Gastroesophageal sphincter (tissue), 3 donors: ENCODE measurements around the gene ALKBH5.

Experiments
- EP300 ChIP-seq: sonication (generic); formaldehyde crosslinking; IDR thresholded peaks from one replicate; pipeline ENCODE4 v1.6.1; 2017; ENCODE audit warnings: antibody characterized with exemption, mild to moderate bottlenecking
- POLR2A ChIP-seq, 2 donors: fragments of 450-650 bp; IDR thresholded peaks; one replicate each; pipeline ENCODE4 v1.6.1; 2017; ENCODE audit warnings: antibody characterized with exemption in 2 of 2, mild to moderate bottlenecking in 2 of 2, moderate library complexity in 1 of 2
- POLR2AphosphoS5 ChIP-seq: sonication (generic); formaldehyde crosslinking; IDR thresholded peaks from one replicate; pipeline ENCODE4 v1.6.1; 2017; ENCODE audit warnings: antibody characterized with exemption
- TF ChIP-seq, protein P1 (sequence below), 4 experiments: fragments of 200-600 bp in 2 of 4; fragments of 450-650 bp in 2 of 4; sonication (generic) in 1 of 4; IDR thresholded peaks; one replicate each; pipeline ENCODE4 v1.5.1; 2017 to 2019; ENCODE audit warnings: antibody characterized with exemption in 4 of 4, mild to moderate bottlenecking in 2 of 4, moderate library complexity in 2 of 4

DNA sequence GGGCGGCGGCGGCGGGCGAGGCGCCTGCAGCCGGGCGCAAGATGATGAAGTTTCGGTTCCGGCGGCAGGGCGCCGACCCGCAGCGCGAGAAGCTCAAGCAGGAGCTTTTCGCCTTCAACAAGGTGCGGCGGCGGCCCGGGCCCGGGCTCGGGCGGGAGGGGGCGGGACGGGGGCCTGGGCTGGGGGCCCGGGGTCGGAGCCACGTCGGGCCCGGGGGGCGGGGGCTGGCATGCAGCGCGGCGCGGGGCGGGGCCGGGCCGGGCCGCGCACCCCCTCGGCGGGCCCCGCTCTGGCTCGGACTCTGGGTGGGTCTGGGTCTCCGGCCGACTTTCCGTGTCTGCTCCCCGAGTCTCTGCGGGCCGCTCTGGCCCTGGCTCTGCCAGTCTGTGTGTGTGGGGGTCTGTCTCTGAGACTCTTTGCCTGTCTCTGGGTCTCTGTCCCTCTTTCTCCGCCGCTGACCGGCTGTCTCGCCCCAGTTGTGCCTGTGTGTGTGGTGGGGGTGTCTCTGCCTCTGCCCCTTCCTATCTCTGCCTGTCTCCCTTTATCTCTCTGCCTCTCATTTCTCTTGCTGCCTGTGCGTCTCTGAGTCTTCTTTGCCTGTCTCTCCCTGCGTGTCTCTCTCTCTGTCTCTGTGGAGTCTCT lies 42.1 kb downstream of the ALKBH5 start:
- no peak for TF ChIP-seq POLR2A (IDR thresholded peaks at IDR 0.05)
- TF ChIP-seq, protein P1, sequence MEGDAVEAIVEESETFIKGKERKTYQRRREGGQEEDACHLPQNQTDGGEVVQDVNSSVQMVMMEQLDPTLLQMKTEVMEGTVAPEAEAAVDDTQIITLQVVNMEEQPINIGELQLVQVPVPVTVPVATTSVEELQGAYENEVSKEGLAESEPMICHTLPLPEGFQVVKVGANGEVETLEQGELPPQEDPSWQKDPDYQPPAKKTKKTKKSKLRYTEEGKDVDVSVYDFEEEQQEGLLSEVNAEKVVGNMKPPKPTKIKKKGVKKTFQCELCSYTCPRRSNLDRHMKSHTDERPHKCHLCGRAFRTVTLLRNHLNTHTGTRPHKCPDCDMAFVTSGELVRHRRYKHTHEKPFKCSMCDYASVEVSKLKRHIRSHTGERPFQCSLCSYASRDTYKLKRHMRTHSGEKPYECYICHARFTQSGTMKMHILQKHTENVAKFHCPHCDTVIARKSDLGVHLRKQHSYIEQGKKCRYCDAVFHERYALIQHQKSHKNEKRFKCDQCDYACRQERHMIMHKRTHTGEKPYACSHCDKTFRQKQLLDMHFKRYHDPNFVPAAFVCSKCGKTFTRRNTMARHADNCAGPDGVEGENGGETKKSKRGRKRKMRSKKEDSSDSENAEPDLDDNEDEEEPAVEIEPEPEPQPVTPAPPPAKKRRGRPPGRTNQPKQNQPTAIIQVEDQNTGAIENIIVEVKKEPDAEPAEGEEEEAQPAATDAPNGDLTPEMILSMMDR (IDR thresholded peaks at IDR 0.05): no peak
- no peak for TF ChIP-seq POLR2AphosphoS5
- TF ChIP-seq EP300: no peak
